H1 (cell line): Measurements from ENCODE around the gene ESRP2. TPM values are rescaled to one million over a fixed set of nuclear protein-coding genes. Genes with fewer than 3 reads are reported as not detected.

Experiments used
- CTCF ChIA-PET: fragments of 300-600 bp; sonication (Branson Sonifier 250); formaldehyde crosslinking; loops from one replicate; lab custom pipeline; 2021; ENCODE audit not compliant: partially characterized antibody; lab: Charles Lee
- POLR2A ChIA-PET: fragments of 300-600 bp; sonication (Branson Sonifier 250); formaldehyde crosslinking; loops from one replicate; lab custom pipeline; 2021; ENCODE audit warnings: inconsistent platforms; ENCODE audit not compliant: partially characterized antibody; lab: Charles Lee
- DNase-seq, 2 experiments: peaks; one replicate each; pipeline versions ENCODE4 v3.0.0 to v3.0.0-alpha.2; 2010 to 2022; ENCODE audit warnings: low spot score in 2 of 2, low read depth in 1 of 2, mixed read lengths in 1 of 2
- FAIRE-seq: peaks from 2 replicates; lab custom pipeline; 2011; peaks lifted over from hg19 to GRCh38; lab: Jason Lieb, UNC
- H2AFZ ChIP-seq: 2 replicates; pipeline ENCODE4 v1.8.1; 2012; ENCODE audit warnings: low read length, inconsistent platforms
- H2AK5ac ChIP-seq: 2 replicates; pipeline ENCODE4 v1.6.1; 2013; ENCODE audit warnings: low read depth, low read length
- H2BK120ac ChIP-seq: replicated peaks from 2 replicates; pipeline ENCODE3; 2013; ENCODE audit warnings: low read depth, low read length, inconsistent platforms
- H2BK12ac ChIP-seq: 2 replicates; pipeline ENCODE4 v1.6.1; 2013; ENCODE audit warnings: low read depth, low read length
- H2BK15ac ChIP-seq: 2 replicates; pipeline ENCODE4 v1.6.1; 2013; ENCODE audit warnings: low read length
- H2BK20ac ChIP-seq: 2 replicates; pipeline ENCODE4 v1.6.1; 2013; ENCODE audit warnings: low read length
- H2BK5ac ChIP-seq: 2 replicates; pipeline ENCODE4 v1.6.1; 2013; ENCODE audit warnings: low read depth, low read length
- H3K14ac ChIP-seq: 2 replicates; pipeline ENCODE4 v1.6.1; 2013; ENCODE audit warnings: inconsistent platforms; ENCODE audit not compliant: insufficient read length
- H3K18ac ChIP-seq: 2 replicates; pipeline ENCODE4 v1.6.1; 2013; ENCODE audit warnings: low read length; ENCODE audit errors: extremely low read depth
- H3K23ac ChIP-seq: 2 replicates; pipeline ENCODE4 v1.6.1; 2013; ENCODE audit warnings: inconsistent platforms; ENCODE audit not compliant: insufficient read length
- H3K23me2 ChIP-seq: 2 replicates; pipeline ENCODE4 v1.6.1; 2013; ENCODE audit warnings: low read depth, low read length
- H3K27ac ChIP-seq: 2 replicates; pipeline ENCODE4 v1.6.1; 2011; ENCODE audit warnings: low read depth, low read length, inconsistent platforms
- H3K27me3 ChIP-seq, 4 experiments: replicated peaks in 1 of 4; 1 replicate in 1 of 4; 2 replicates in 3 of 4; pipeline versions ENCODE4 v1.6.1 to v1.8.1; 2011 to 2013; ENCODE audit warnings: low read length in 3 of 4, mild to moderate bottlenecking in 3 of 4, inconsistent platforms in 2 of 4, mixed read lengths in 2 of 4, moderate library complexity in 1 of 4; ENCODE audit not compliant: control insufficient read depth in 3 of 4, insufficient read depth in 3 of 4; ENCODE audit errors: extremely low read depth in 1 of 4
- H3K36me3 ChIP-seq, 4 experiments: 2 replicates each; pipeline versions ENCODE4 v1.6.1 to v1.8.1; 2011 to 2013; ENCODE audit warnings: mild to moderate bottlenecking in 4 of 4, low read length in 3 of 4, moderate library complexity in 2 of 4, control low read depth in 1 of 4, inconsistent platforms in 1 of 4; ENCODE audit not compliant: insufficient read depth in 4 of 4, control insufficient read depth in 2 of 4
- H3K4ac ChIP-seq: replicated peaks from 2 replicates; pipeline ENCODE3; 2013; ENCODE audit warnings: low read length, low read depth, mixed read lengths, inconsistent platforms; ENCODE audit not compliant: insufficient read length
- H3K4me1 ChIP-seq, 4 experiments: replicated peaks in 1 of 4; 1 replicate in 1 of 4; 2 replicates in 3 of 4; pipeline versions ENCODE4 v1.6.1 to v1.8.1; 2011 to 2013; ENCODE audit warnings: low read length in 3 of 4, inconsistent platforms in 2 of 4, mixed read lengths in 1 of 4; ENCODE audit not compliant: insufficient read depth in 4 of 4, control insufficient read depth in 3 of 4
- H3K4me2 ChIP-seq, 2 experiments: 2 replicates each; pipeline versions ENCODE4 v1.6.1 to v1.8.1; 2011 to 2013; ENCODE audit warnings: low read depth in 2 of 2, low read length in 2 of 2, control low read depth in 1 of 2, inconsistent platforms in 1 of 2, mild to moderate bottlenecking in 1 of 2; ENCODE audit not compliant: insufficient read depth in 1 of 2
- H3K4me3 ChIP-seq, 4 experiments: fragments of 200-600, 300-600 bp in 1 of 4; sonication (generic), shearing (Covaris generic), sonication (Bioruptor Twin) in 1 of 4; 2 replicates each; pipeline versions ENCODE4 v1.5.1 to v1.8.1; 2011 to 2016; ENCODE audit warnings: low read length in 4 of 4, low read depth in 3 of 4, control low read depth in 2 of 4, inconsistent platforms in 2 of 4, mild to moderate bottlenecking in 2 of 4, mixed read lengths in 1 of 4, moderate library complexity in 1 of 4; ENCODE audit not compliant: insufficient read depth in 2 of 4; ENCODE audit errors: extremely low read depth in 1 of 4
- H3K56ac ChIP-seq: replicated peaks from 2 replicates; pipeline ENCODE3; 2013; ENCODE audit warnings: low read depth, mild to moderate bottlenecking, mixed read lengths, low read length, inconsistent platforms; ENCODE audit not compliant: insufficient read length
- H3K79me1 ChIP-seq: 2 replicates; pipeline ENCODE4 v1.6.1; 2013; ENCODE audit warnings: low read depth, low read length, control low read depth
- H3K79me2 ChIP-seq, 2 experiments: 2 replicates each; pipeline versions ENCODE4 v1.6.1 to v1.8.1; 2012 to 2013; ENCODE audit warnings: low read length in 2 of 2, mild to moderate bottlenecking in 2 of 2, inconsistent platforms in 1 of 2; ENCODE audit not compliant: insufficient read depth in 2 of 2, control insufficient read depth in 1 of 2
- H3K9ac ChIP-seq, 4 experiments: replicated peaks in 1 of 4; 1 replicate in 1 of 4; 2 replicates in 3 of 4; pipeline versions ENCODE4 v1.6.1 to v1.8.1; 2011 to 2013; ENCODE audit warnings: low read depth in 3 of 4, low read length in 3 of 4, control low read depth in 2 of 4, mild to moderate bottlenecking in 2 of 4, moderate library complexity in 2 of 4, inconsistent platforms in 1 of 4; ENCODE audit errors: extremely low read depth in 1 of 4
- H3K9me3 ChIP-seq, 2 experiments: 2 replicates each; pipeline versions ENCODE4 v1.6.1 to v1.8.1; 2012 to 2013; ENCODE audit warnings: mild to moderate bottlenecking in 2 of 2, moderate library complexity in 2 of 2, control low read depth in 1 of 2, inconsistent platforms in 1 of 2, low read depth in 1 of 2, low read length in 1 of 2, mixed read lengths in 1 of 2; ENCODE audit not compliant: insufficient read depth in 2 of 2
- H4K20me1 ChIP-seq, 2 experiments: replicated peaks in 1 of 2; 2 replicates each; pipeline versions ENCODE3 to v1.8.1; 2011 to 2013; ENCODE audit warnings: inconsistent platforms in 2 of 2, low read length in 2 of 2, mild to moderate bottlenecking in 1 of 2; ENCODE audit not compliant: insufficient read depth in 2 of 2, control insufficient read depth in 1 of 2
- H4K5ac ChIP-seq: 2 replicates; pipeline ENCODE4 v1.6.1; 2013; ENCODE audit warnings: low read length, low read depth, mixed read lengths, inconsistent platforms; ENCODE audit not compliant: insufficient read length
- H4K8ac ChIP-seq: 2 replicates; pipeline ENCODE4 v1.8.0; 2013; ENCODE audit warnings: mild to moderate bottlenecking, moderate library complexity, low read length, inconsistent platforms; ENCODE audit not compliant: insufficient read depth; ENCODE audit errors: extremely low read depth
- H4K91ac ChIP-seq: replicated peaks from 2 replicates; pipeline ENCODE3; 2013; ENCODE audit warnings: low read length, mixed read lengths, inconsistent platforms; ENCODE audit not compliant: insufficient read length
- CTCF ChIP-seq, 3 experiments: IDR thresholded peaks; 1 replicate in 2 of 3; 2 replicates in 1 of 3; pipeline versions ENCODE4 v1.5.1 to v1.6.1; 2011; ENCODE audit warnings: low read length in 3 of 3, mild to moderate bottlenecking in 3 of 3, inconsistent platforms in 2 of 3, low read depth in 1 of 3, moderate library complexity in 1 of 3; ENCODE audit not compliant: insufficient read depth in 1 of 3; ENCODE audit errors: control extremely low read depth in 1 of 3
- EZH2 ChIP-seq: fragments of 200-600 bp; sonication (generic); IDR thresholded peaks from 2 replicates; pipeline ENCODE4 v1.7.1; 2012; ENCODE audit warnings: low read depth, mild to moderate bottlenecking, moderate library complexity, low read length, inconsistent platforms; ENCODE audit not compliant: severe bottlenecking
- HDAC2 ChIP-seq, 2 experiments: fragments of 300-600 bp in 1 of 2; sonication (generic) in 1 of 2; IDR thresholded peaks; 2 replicates each; pipeline ENCODE4 v1.6.1; 2011 to 2012; ENCODE audit warnings: low read depth in 2 of 2, low read length in 2 of 2, mild to moderate bottlenecking in 2 of 2, moderate library complexity in 2 of 2, borderline replicate concordance in 1 of 2, inconsistent platforms in 1 of 2
- KDM1A ChIP-seq: fragments of 200-600, 300-600 bp; sonication (generic); IDR thresholded peaks from 2 replicates; pipeline ENCODE4 v1.7.1; 2016; ENCODE audit warnings: mild to moderate bottlenecking, low read length, borderline replicate concordance
- TBP ChIP-seq: IDR thresholded peaks from 2 replicates; pipeline ENCODE4 v1.6.1; 2011; ENCODE audit warnings: low read depth, low read length, improper control_type of control experiment
- WGBS, 2 experiments: shearing (Covaris generic) in 1 of 2; methylation state at CpG; one replicate each; pipeline versions ENCODE4 v1.1.6 to v1.1.7; 2013 to 2015; ENCODE audit warnings: low lambda C conversion rate in 2 of 2, mixed read lengths in 2 of 2, inconsistent platforms in 1 of 2, low coverage in 1 of 2, missing lambda C conversion rate in 1 of 2; ENCODE audit not compliant: insufficient replicate concordance in 2 of 2, insufficient coverage in 1 of 2, insufficient read length in 1 of 2; ENCODE audit errors: extremely low coverage in 1 of 2, missing lambda C conversion rate in 1 of 2; 5-methylcytosine and 5-hydroxymethylcytosine counted together
- polyA plus RNA-seq, 7 experiments: library from polyadenylated mRNA; depleted of rRNA in 3 of 7; stranded (reverse) in 5 of 7; unstranded in 2 of 7; fragments of >200 nt in 5 of 7; fragments of 200-250 nt in 2 of 7; gene quantifications; 1 replicate in 5 of 7; 2 replicates in 1 of 7; 4 replicates in 1 of 7; pipeline versions ENCODE4 v1.2.1 to v1.2.3, GENCODE V29; 2011 to 2013; ENCODE audit warnings: missing spikeins in 2 of 7, mixed read lengths in 2 of 7
- total RNA-seq: library from RNA; stranded (reverse); fragmentation: NEBNext Ultra II Directional; extraction: Animal tissue kit (Norgen Biotek cat#: 25700); gene quantifications from 2 replicates; pipeline ENCODE4 v1.2.1, GENCODE V29; 2021

ESRP2 gene
- total and polyA plus RNA-seq, 2 of the 8 experiments (the other 6 are each of a cell fraction or from before 2014, with no cell fraction given): 35.1 to 45.8 TPM

GRCh38 chr16:68263559-68264127 lies 27.7 kb upstream of the ESRP2 start:
- Histone ChIP-seq H2AK5ac (no peak overlapping the region), H3K9ac (peak overlapping the region in 2 of 4 experiments; percentile 63 to 75; a peak in 2 of 7 replicates), H4K20me1 (peaks cover 0 to 2% of the 10 kb centered on the region in 2 experiments), H3K23me2 (peaks cover 10% of the 10 kb centered on the region; the same call in 1 of the 2 replicates), H3K4me3 (peak overlapping the region; percentile 78 to 97 (median 84)), H3K56ac (no peak overlapping the region), H3K9me3 (no peaks in the 10 kb centered on the region), H3K4me2 (peak overlapping the region; percentile 84 to 88), H3K18ac (no peak overlapping the region), H3K36me3 (peaks cover 0 to 4% (median 2%) of the 10 kb centered on the region in 4 experiments; a peak in 5 of 8 replicates), H2BK5ac (no peak overlapping the region), H2BK20ac (no peak overlapping the region), H3K4me1 (peaks cover 0 to 3% (median 2%) of the 10 kb centered on the region in 4 experiments; a peak in 5 of 7 replicates), H3K23ac (no peak overlapping the region), H4K8ac (peak overlapping the region; percentile 68), H3K27me3 (peaks cover 0 to 11% (median 1%) of the 10 kb centered on the region in 4 experiments; a peak in 3 of 7 replicates), H3K79me1 (no peaks in the 10 kb centered on the region), H4K91ac (no peak overlapping the region), H3K27ac (no peak overlapping the region), H3K4ac (no peak overlapping the region), H2AFZ (no peak overlapping the region), H2BK15ac (peak overlapping the region; percentile 81; the same call in 1 of the 2 replicates), H3K14ac (no peak overlapping the region), H2BK120ac (no peak overlapping the region), H4K5ac (no peak overlapping the region), H3K79me2 (peaks cover 0 to 10% of the 10 kb centered on the region in 2 experiments; a peak in 2 of 4 replicates), H2BK12ac (no peak overlapping the region)
- POLR2A ChIA-PET: interaction anchor here (0.6 to 3.0 kb wide), 12 partner anchors 9 to 97 kb away, joined by 3 to 22 read pairs (median 6); partner anchors contain the start of genes ESRP2, PRMT7 and SLC7A6OS
- WGBS, 2 experiments: 52% methylated on average over 11 of the region's 11 CpGs; no CpG with 5 or more reads in 1 of the 2 experiments
- FAIRE-seq: no peak
- peak; percentile 76; the same call in 1 of the 2 replicates for TF ChIP-seq KDM1A
- peak in 1 of 3 experiments; percentile 27; a peak in 2 of 4 replicates for TF ChIP-seq CTCF (IDR thresholded peaks at IDR 0.05; ENCODE audit: control extremely low read depth in 1 of 3, insufficient read depth in 1 of 3, low read depth in 1 of 3, low read length in 3 of 3)
- TF ChIP-seq HDAC2 (IDR thresholded peaks at IDR 0.05; ENCODE audit: borderline replicate concordance in 1 of 2, low read depth in 2 of 2, low read length in 2 of 2): 0 out of 4 replicates have a peak, but pooled peaks of 1 of the 2 experiments have one; percentile 18
- no peak for TF ChIP-seq TBP
- no peak for TF ChIP-seq EZH2
- DNase-seq: no peak
- CTCF ChIA-PET: interaction anchor here (0.6 to 9.0 kb wide), 31 partner anchors 8 to 1022 kb away, joined by 3 to 233 read pairs (median 4); partner anchors contain the start of genes PLA2G15, PRMT7 and SLC7A6OS
